Measurements from ENCODE around the gene PAK5. TPM values are rescaled to one million over a fixed set of nuclear protein-coding genes. Genes with fewer than 3 reads are reported as not detected.

Gene PAK5
- total and polyA plus RNA-seq, 4 donors: 0.02 to 0.17 (median 0.04) TPM; not detected in 1

DNA sequence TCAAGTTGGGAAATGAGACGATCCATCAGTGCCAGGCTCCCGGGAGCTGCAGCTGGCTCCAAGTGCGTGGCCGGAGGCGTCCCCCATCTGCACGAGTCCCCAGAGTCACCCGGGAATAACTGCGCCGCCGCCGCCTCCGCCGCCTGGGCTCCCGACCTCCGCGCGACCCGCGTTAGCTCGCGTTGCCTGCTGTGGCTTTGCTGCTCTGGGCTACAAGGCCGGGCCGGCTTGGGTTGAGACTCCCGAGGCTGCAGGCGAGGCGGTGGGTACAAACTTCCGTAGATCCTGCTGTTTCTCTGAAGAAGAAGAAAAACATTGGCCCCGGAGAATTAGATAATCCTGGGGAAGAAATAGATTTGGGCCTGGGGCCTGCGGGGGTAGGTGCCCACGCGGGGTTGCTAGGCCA is 331.9 kb downstream of the PAK5 start (continued):
- TF ChIP-seq CTCF (IDR thresholded peaks at IDR 0.05; ENCODE audit: low read depth, low read length, missing input control): no peak
- no peak for TF ChIP-seq YY1 (IDR thresholded peaks at IDR 0.05)
- no peak for TF ChIP-seq NR2F2 (IDR thresholded peaks at IDR 0.05)
- TF ChIP-seq JUND (IDR thresholded peaks at IDR 0.05): no peak
- no peak for TF ChIP-seq HNF4G (IDR thresholded peaks at IDR 0.05)
- TF ChIP-seq FOXA1 (IDR thresholded peaks at IDR 0.05): no peak
- TF ChIP-seq, protein P1, sequence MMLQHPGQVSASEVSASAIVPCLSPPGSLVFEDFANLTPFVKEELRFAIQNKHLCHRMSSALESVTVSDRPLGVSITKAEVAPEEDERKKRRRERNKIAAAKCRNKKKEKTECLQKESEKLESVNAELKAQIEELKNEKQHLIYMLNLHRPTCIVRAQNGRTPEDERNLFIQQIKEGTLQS (IDR thresholded peaks at IDR 0.05): no peak

- Histone ChIP-seq H3K27me3 (ENCODE audit: control insufficient read depth in 4 of 4, insufficient read depth in 4 of 4, low read length in 3 of 4) (peaks cover 2 to 8% (median 7%) of the 10 kb centered on the region in 4 donors), H3K27ac (ENCODE audit: low read depth in 1 of 2, low read length in 2 of 2) (no peak overlapping the region), H3K4me1 (ENCODE audit: control insufficient read depth in 4 of 4, insufficient read depth in 4 of 4, low read length in 3 of 4) (peaks cover 0 to 2% (median 0%) of the 10 kb centered on the region in 4 donors)
Observed at GRCh38 chr20:9506280-9506821, 332.5 kb downstream of the PAK5 start.

More at GRCh38 chr20:9506280-9506821, 332.5 kb downstream of the PAK5 start:
- no peak for DNase-seq (ENCODE audit: low spot score)
- no peaks in the 10 kb centered on the region for H3K9me3 ChIP-seq (ENCODE audit: control insufficient read depth in 4 of 4, low read length in 3 of 4)
- WGBS: 8% methylated on average over 34 of the region's 34 CpGs
- TF ChIP-seq RAD21 (IDR thresholded peaks at IDR 0.05): no peak
- TF ChIP-seq SP1 (IDR thresholded peaks at IDR 0.05): no peak
- TF ChIP-seq GABPA (IDR thresholded peaks at IDR 0.05 in 1 of 2, conservative IDR thresholded peaks at IDR 0.05 in 1 of 2): no peak
- TF ChIP-seq RXRA (IDR thresholded peaks at IDR 0.05): no peak
- TF ChIP-seq HNF4G (IDR thresholded peaks at IDR 0.05): no peak
- no peak for TF ChIP-seq EGR1 (IDR thresholded peaks at IDR 0.05; ENCODE audit: low read depth in 2 of 2)
- TF ChIP-seq JUND (IDR thresholded peaks at IDR 0.05): no peak
- TF ChIP-seq NR2F2 (IDR thresholded peaks at IDR 0.05): no peak
- TF ChIP-seq, protein P2, sequence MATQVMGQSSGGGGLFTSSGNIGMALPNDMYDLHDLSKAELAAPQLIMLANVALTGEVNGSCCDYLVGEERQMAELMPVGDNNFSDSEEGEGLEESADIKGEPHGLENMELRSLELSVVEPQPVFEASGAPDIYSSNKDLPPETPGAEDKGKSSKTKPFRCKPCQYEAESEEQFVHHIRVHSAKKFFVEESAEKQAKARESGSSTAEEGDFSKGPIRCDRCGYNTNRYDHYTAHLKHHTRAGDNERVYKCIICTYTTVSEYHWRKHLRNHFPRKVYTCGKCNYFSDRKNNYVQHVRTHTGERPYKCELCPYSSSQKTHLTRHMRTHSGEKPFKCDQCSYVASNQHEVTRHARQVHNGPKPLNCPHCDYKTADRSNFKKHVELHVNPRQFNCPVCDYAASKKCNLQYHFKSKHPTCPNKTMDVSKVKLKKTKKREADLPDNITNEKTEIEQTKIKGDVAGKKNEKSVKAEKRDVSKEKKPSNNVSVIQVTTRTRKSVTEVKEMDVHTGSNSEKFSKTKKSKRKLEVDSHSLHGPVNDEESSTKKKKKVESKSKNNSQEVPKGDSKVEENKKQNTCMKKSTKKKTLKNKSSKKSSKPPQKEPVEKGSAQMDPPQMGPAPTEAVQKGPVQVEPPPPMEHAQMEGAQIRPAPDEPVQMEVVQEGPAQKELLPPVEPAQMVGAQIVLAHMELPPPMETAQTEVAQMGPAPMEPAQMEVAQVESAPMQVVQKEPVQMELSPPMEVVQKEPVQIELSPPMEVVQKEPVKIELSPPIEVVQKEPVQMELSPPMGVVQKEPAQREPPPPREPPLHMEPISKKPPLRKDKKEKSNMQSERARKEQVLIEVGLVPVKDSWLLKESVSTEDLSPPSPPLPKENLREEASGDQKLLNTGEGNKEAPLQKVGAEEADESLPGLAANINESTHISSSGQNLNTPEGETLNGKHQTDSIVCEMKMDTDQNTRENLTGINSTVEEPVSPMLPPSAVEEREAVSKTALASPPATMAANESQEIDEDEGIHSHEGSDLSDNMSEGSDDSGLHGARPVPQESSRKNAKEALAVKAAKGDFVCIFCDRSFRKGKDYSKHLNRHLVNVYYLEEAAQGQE (IDR thresholded peaks at IDR 0.05): no peak
- no peak for TF ChIP-seq FOXA2 (IDR thresholded peaks at IDR 0.05)
- TF ChIP-seq, protein P3, sequence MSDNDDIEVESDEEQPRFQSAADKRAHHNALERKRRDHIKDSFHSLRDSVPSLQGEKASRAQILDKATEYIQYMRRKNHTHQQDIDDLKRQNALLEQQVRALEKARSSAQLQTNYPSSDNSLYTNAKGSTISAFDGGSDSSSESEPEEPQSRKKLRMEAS (IDR thresholded peaks at IDR 0.05): no peak
- TF ChIP-seq YY1 (IDR thresholded peaks at IDR 0.05): no peak
- TF ChIP-seq, protein P1 (IDR thresholded peaks at IDR 0.05): no peak
- TF ChIP-seq, protein P4, sequence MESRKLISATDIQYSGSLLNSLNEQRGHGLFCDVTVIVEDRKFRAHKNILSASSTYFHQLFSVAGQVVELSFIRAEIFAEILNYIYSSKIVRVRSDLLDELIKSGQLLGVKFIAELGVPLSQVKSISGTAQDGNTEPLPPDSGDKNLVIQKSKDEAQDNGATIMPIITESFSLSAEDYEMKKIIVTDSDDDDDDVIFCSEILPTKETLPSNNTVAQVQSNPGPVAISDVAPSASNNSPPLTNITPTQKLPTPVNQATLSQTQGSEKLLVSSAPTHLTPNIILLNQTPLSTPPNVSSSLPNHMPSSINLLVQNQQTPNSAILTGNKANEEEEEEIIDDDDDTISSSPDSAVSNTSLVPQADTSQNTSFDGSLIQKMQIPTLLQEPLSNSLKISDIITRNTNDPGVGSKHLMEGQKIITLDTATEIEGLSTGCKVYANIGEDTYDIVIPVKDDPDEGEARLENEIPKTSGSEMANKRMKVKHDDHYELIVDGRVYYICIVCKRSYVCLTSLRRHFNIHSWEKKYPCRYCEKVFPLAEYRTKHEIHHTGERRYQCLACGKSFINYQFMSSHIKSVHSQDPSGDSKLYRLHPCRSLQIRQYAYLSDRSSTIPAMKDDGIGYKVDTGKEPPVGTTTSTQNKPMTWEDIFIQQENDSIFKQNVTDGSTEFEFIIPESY (IDR thresholded peaks at IDR 0.05): no peak
- TF ChIP-seq HNF4A (conservative IDR thresholded peaks at IDR 0.05): no peak
- no peak for TF ChIP-seq TAF1 (conservative IDR thresholded peaks at IDR 0.05)
- no peak for TF ChIP-seq FOXA1 (IDR thresholded peaks at IDR 0.05)
- no peak for TF ChIP-seq CTCF (IDR thresholded peaks at IDR 0.05; ENCODE audit: low read depth, low read length, missing input control)
- no peak overlapping the region for H3K4me3 ChIP-seq (ENCODE audit: low read depth in 1 of 3, low read length in 3 of 3)
- no peak overlapping the region for H3K9ac ChIP-seq (ENCODE audit: low read depth in 1 of 2, low read length in 2 of 2)
- no peaks in the 10 kb centered on the region for H3K36me3 ChIP-seq (ENCODE audit: control insufficient read depth in 4 of 4, insufficient read depth in 3 of 4, low read depth in 1 of 4, low read length in 3 of 4)
